GM21723 (cell line): Measurements from ENCODE around the gene PRR9.
"Not testable (repeated sequence)": the region's sequence is repeated elsewhere in the genome, so short reads cannot be mapped to it uniquely, and the experiment has no call there.

Experiments
- ATAC-seq: cut with Tn5 transposase; IDR thresholded peaks from one replicate; pipeline ENCODE4 v1.9.1; 2021; ENCODE audit warnings: mild to moderate bottlenecking, moderate library complexity; ENCODE audit not compliant: unreplicated experiment

Gene PRR9, protein sequence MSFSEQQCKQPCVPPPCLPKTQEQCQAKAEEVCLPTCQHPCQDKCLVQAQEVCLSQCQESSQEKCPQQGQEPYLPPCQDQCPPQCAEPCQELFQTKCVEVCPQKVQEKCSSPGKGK

GRCh38 chr1:153217212-153217611 is at the start of gene PRR9:
PRR9 (plus strand) TSS chr1:153217584; CDS start chr1:153218145, 561 bp downstream.
- no peak for ATAC-seq

DNA sequence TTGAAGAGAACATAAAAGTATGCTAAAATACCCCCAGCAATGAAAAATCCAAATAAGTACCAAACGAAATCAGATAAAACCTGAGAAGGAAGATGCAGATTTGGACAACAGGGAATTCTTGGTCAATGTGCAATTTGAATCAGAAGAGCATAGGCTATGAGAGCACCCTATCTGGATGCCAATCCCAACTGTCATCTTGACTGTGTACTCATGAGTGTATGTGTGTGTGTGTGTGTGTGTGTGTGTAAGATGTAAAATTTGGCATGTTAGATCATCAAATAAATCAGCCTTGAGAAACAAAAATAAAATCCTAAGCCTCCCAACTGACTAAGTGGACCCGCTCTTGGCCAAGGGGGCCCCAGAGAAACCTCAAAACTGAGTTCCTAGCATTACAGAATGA is 48.7 kb upstream of the PRR9 start:
- ATAC-seq, result no peak

- ATAC-seq, result no peak
Measured at GRCh38 chr1:153174624-153175023, 42.8 kb upstream of the PRR9 start.

- no peak for ATAC-seq
Measured at GRCh38 chr1:153178922-153179321, 38.5 kb upstream of the PRR9 start.

DNA sequence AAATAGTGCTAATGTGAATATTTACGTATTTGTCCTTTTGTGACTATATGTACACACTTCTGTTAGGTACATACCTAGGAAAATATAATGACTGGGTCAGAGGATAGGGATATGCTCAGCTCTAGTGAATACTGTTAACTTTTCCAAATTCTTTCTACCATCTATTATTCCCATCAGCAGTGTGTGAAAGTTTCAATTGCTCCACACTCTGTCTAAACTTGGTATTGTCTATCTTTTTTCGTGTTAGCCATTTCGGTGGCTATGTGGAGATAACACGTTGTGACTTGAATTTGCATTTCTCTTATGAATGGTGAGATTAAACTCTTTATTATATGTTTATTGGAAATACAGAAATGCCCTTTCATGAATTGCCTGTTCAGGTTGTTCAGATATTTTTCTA is 36.8 kb upstream of the PRR9 start:
- ATAC-seq, result no peak

DNA sequence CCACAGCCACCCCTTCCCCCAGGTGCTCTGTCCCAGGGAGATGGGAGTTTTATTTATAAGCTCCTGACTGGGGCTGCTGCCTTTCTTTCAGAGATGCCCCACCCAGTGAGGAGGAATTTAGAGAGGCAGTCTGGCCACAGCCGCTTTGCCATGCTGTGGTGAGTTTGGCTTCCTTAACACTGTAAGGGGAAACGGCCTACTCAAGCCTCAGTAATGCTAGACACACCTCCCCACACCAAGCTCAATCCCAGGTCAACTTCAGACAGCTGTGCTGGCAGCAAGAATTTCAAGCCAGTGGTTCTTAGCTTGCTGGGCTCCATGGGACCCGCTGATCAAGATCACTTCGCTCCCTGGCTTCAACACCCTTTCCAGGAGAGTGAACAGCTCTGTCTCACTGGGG is 29.1 kb upstream of the PRR9 start:
- ATAC-seq, result not testable (repeated sequence)

DNA sequence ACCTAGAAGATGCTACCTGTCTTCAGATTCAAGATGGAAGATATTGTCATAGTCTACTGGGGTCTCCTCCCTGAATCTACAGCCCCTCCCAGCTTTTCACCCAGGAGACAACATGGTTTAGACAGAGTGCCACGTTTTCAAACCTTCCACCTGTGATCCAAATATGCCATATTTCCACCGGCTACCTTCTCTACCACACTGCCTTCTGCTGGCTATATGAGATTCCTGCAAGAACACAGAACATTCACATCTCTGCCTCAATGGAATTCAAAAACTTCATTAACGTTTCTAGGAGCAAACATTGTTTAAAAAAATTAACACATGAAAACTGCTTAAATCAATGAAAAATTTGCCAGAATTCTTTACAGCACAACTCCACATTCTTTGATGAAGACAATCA is 27.0 kb upstream of the PRR9 start:
- ATAC-seq, result no peak

- ATAC-seq, result no peak
Measured at GRCh38 chr1:153192697-153193096, 24.7 kb upstream of the PRR9 start.

DNA sequence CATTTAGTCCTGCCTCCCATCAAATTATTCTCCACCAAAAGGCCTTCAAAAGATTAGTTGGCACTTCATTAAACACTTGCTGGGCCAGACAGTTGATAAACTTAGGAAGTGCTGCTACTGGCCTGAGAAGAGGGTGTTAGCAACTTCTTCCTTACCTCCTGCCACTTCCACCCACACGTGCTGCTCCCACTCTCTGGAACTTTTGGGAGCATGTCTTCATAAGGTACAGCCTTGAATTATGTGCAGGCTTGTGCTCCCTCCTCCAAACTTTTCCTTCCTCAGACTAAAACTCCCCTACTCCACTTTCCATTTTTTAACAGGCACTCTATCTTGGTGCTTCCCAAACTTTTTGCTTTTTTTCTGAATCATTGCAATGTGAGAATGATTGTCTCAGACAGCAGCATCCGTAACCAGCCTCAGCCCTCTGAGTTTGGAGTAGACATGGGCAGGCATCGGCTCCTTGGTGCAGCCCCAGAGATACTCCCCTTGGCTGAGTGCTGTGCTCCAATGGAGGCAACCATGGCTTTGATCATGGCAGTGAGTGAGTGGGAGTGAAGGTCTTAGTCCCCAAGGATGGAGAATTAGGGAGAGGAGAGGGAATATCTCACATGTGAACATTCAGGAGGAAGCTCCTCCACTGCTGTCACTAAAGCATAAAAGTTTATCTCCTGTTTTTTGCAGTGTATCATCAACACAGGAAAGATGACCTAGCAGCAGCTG is 22.9 kb upstream of the PRR9 start:
- ATAC-seq, result no peak

- ATAC-seq, result no peak
Measured at GRCh38 chr1:153195216-153195615, 22.2 kb upstream of the PRR9 start.

- ATAC-seq, result no peak
Measured at GRCh38 chr1:153202006-153202405, 15.4 kb upstream of the PRR9 start.

GRCh38 chr1:153203130-153203529 is 14.3 kb upstream of the PRR9 start, which contains the start of gene LELP1:
LELP1 (plus strand) TSS chr1:153203430; CDS start chr1:153204708, 1,278 bp downstream.
- ATAC-seq, result no peak

DNA sequence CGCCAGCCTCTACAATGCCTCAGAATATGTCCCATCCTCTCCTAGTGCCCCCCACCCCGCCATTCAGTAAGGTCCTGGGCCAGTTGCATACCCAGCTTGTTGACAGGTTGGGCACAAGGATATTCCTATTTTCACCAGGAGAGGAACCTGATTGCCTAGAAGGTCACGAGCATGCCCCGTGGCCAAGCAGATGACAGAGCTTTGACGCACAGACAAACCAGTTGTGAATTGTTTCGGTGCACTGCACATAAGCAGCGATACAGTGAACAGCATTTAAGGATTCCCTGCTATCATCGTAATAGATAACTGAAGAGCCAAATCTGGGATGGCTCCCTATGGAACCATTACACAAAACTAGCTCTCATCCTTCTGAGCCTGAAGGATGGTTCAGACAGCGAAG is 10.8 kb upstream of the PRR9 start:
- ATAC-seq, result no peak

DNA sequence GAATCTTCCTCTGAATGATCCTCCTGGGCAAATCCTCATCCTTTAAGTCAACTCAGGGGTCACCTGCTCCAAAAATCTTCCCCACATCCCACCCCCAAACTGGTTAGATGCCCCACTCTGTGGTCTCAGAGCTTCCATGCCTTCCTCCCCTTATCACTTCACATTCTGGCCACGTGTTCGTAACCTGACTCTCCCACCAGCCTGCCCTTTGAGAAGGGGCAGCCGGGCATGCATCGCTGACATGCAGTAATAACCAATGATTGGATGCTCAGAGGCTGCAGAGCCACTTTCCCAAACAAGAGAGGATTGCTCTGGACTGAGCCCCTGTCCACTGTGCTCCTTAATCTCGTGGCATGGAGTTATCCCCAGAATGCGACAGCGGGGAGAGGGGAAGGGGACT is 7.2 kb upstream of the PRR9 start:
- ATAC-seq, result no peak

GRCh38 chr1:153212201-153212600 is 5.2 kb upstream of the PRR9 start:
- ATAC-seq, result no peak

GRCh38 chr1:153213519-153213918 is 3.9 kb upstream of the PRR9 start:
- no peak for ATAC-seq

- no peak for ATAC-seq
Measured at GRCh38 chr1:153217744-153218416, 496 bp downstream of the PRR9 start.

- no peak for ATAC-seq
Measured at GRCh38 chr1:153220606-153221303, 3.4 kb downstream of the PRR9 start.

DNA sequence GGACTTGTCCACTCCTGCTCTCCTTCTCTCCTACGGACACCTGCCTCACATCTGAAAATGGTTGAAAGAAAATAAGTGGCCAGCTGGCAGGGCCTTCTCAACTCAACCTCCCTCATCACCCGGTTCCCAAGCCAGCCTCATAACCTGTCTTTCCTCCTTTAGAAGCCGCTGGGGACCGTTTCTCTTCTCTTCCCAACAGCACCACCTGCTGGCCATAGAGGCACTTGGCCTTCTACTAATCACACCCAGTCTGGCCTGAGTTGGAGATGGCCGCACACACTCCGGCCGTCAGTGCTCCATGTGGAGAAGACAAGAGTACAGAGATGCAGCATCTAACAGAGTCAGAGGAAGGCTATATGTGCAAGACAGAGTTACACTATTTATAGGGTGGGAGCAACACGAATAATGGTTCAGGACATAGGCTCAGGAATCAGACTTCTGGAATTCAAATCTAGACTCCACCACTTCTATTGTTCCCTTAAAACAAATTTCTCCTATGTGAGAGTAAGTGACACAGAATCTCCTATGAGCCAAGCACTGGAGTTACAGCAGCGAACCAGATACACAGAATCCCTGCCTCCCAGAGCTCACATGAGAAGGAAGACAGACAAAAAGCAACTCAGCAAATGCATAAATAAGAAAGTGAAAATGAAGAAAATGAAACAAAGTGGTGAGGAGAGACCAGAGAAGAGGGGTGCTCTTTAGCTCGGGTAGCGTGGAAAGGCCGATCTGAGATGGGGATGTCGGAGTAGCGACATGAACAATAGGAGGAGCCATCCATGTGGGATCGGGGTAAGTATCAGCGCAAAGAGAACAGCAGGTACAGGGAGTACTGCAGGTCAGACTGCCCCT is 5.9 kb downstream of the PRR9 start:
- ATAC-seq, result peak; percentile 69

DNA sequence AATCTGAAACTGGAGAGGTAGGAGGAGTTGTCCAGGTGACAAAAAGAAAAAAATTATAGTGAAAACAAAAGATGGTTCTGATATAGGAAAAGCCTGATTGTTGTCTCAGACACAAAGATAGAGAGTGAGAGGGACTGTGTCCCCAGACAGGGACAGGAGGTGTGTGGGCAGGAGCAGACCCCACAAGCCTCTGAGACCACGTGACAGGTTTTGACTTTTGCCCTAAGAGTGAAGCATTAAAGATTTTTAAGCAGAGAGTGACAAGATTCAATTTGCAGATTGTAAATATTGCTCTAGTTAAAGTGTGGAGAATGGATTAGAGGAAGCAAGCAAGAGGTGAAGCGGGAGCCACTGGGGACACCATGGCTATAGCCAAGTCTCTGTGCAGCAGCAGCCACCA is 10.4 kb downstream of the PRR9 start:
- ATAC-seq, result no peak

DNA sequence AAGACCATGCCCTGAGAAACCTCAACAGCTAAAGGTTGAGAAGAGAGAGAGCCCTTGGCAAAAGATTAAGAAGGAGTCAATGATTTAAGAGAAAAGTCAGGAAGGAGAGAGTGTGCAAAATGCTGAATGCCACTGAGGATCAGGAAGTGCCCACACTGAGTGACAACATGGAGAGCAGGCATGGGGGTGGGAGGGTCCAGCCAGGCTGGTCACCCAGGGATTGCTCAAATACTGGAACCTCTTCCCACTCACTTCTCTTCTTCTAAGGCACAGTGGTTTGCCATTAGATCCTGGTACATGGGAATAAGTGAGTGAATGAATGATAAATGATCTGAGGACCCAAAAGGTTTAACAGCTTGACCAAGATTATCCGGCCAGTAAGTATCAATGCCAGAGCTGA is 11.1 kb downstream of the PRR9 start:
- no peak for ATAC-seq
